Measurements from ENCODE around the gene PTGR3. TPM values are rescaled to one million over a fixed set of nuclear protein-coding genes. Genes with fewer than 3 reads are reported as not detected.

PTGR3 gene
- total RNA-seq, 1 experiment from 2014 or later = 12.2 TPM

DNA sequence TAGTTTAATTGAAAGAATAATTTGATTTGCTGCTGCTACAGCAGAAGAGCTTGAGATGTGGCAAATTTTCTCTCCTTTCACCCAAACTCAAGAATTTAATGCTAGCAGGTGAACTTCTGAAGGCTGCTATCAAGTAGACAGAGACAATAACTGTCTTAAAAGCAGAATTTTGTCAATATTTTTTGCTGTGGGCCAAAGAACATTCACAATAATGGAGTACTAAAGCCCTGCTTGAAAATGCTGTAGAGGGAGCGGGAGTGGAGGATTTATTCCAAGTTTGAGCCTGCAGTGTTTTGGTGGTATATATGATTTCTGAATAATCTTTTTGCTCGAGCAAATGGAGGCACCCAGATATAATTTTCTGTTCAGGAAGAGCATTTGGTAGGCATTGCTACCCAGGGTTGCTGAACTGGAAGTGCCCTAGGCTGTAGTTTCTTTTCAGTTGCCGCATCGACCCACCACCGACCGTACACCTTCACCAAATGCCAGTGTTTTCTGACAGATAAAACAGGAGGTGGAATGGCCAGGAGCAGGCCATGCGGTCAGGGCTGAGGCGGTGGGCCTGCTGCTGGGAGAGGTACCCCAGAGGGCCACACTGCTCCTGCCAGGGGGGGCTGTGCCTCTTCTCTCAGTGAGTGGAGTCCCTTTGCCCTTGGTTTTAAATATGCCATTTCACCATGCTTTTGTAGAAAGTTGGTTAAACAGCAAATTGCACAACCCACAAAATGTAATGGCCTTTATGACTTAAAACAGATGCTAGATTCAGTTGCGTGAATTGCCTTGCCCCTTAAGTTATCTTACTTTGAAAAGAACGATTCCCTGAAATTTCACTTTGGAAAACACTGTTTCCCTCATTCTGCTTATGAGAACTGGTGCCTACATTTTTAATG is 38.0 kb upstream of the PTGR3 start:
- Histone ChIP-seq H3K27ac (no peak overlapping the region), H3K4me1 (no peaks in the 10 kb centered on the region), H3K9me3 (replicated peaks) (no peaks in the 10 kb centered on the region), H3K36me3 (no peaks in the 10 kb centered on the region), H3K4me3 (peak overlapping the region; percentile 18; the same call in 1 of the 2 replicates), H3K27me3 (no peaks in the 10 kb centered on the region)
- no peak for DNase-seq

- Histone ChIP-seq H3K4me1 (no peaks in the 10 kb centered on the region), H3K9me3 (replicated peaks) (no peaks in the 10 kb centered on the region), H3K27ac (no peak overlapping the region), H3K36me3 (no peaks in the 10 kb centered on the region), H3K4me3 (no peak overlapping the region), H3K27me3 (no peaks in the 10 kb centered on the region)
- DNase-seq = no peak
These were observed 35.7 kb upstream of the PTGR3 start for GRCh38 chr18:75244351-75245313.

DNA sequence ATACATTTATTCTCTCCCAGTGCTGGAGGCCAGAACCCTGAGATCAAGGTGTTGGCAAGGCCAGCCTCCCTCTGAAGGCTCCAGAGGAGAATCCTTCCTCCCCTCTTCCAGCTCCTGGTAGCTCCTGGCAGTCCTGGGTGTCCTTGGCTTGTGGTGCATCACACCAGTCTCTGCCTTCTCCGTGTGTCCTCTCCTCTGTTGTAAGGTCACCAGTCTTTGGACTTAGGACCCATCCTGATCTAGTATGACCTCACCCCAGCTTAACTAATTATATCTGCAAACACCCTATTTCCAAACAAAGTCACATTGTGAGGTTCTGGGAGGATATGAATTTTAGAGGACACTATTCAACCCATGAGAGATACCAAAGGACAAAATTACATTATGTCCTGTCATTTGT is 32.8 kb upstream of the PTGR3 start:
- no peaks in the 10 kb centered on the region for H3K4me1 ChIP-seq
- no peaks in the 10 kb centered on the region for H3K9me3 ChIP-seq (replicated peaks)
- H3K27ac ChIP-seq = no peak overlapping the region
- H3K27me3 ChIP-seq = no peaks in the 10 kb centered on the region
- no peak overlapping the region for H3K4me3 ChIP-seq
- H3K36me3 ChIP-seq = no peaks in the 10 kb centered on the region
- no peak for DNase-seq

DNA sequence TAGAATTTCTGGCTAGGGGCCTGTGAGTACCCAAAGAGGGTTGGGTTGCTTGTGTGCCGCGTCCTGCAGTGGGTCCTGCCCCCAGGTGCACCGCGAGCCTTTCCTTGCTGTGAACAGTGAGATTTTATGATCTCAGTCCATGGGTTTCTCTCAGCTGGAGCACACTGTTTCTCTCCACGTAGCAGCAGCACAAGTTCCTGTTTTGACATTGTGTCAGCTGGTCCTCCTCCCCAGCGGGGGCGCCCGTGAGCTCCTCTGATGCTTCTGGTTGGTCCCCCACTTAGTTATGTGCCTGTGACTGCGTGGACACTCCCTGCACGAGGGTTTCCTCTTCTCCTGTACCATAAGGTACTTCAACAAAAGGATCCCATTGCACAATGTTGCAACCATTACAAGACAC is 31.5 kb upstream of the PTGR3 start:
- no peak overlapping the region for H3K27ac ChIP-seq
- no peak overlapping the region for H3K4me3 ChIP-seq
- no peaks in the 10 kb centered on the region for H3K4me1 ChIP-seq
- no peak for DNase-seq
- H3K27me3 ChIP-seq = no peaks in the 10 kb centered on the region
- H3K9me3 ChIP-seq (replicated peaks) = no peaks in the 10 kb centered on the region
- H3K36me3 ChIP-seq = no peaks in the 10 kb centered on the region

GRCh38 chr18:75238786-75239185 is 29.8 kb upstream of the PTGR3 start:
- Histone ChIP-seq H3K4me1 (no peaks in the 10 kb centered on the region), H3K36me3 (no peaks in the 10 kb centered on the region), H3K27ac (no peak overlapping the region), H3K9me3 (replicated peaks) (no peaks in the 10 kb centered on the region), H3K27me3 (no peaks in the 10 kb centered on the region), H3K4me3 (no peak overlapping the region)
- DNase-seq = no peak

DNA sequence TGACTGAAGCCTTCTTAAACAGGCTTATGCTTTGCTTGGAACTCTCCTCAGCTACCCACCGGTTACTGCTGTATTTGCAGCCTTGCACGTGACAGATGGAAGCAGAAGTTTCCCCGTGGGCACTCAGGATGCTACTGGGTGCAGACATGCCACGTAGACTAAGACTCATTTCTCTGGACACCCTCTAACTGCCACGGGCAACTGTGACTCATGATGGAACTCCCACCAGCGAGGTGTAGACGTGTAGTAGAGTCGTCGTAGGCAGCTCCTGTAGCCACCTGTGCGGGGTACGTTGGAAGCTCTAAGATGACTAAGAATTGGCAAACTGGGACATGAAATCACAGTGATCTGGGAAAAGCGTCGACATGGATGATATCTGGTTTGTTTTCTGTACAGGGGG is 29.2 kb upstream of the PTGR3 start:
- no peak for DNase-seq
- Histone ChIP-seq H3K36me3 (no peaks in the 10 kb centered on the region), H3K4me1 (no peaks in the 10 kb centered on the region), H3K27me3 (no peaks in the 10 kb centered on the region), H3K9me3 (replicated peaks) (no peaks in the 10 kb centered on the region), H3K27ac (no peak overlapping the region), H3K4me3 (no peak overlapping the region)

- no peaks in the 10 kb centered on the region for H3K4me1 ChIP-seq
- no peak overlapping the region for H3K27ac ChIP-seq
- no peak for DNase-seq
These were observed 27.0 kb upstream of the PTGR3 start for GRCh38 chr18:75235896-75236295.

GRCh38 chr18:75234901-75235300 is 26.0 kb upstream of the PTGR3 start:
- no peak overlapping the region for H3K4me3 ChIP-seq
- no peaks in the 10 kb centered on the region for H3K4me1 ChIP-seq
- H3K27ac ChIP-seq = no peak overlapping the region
- no peaks in the 10 kb centered on the region for H3K36me3 ChIP-seq
- no peaks in the 10 kb centered on the region for H3K9me3 ChIP-seq (replicated peaks)
- no peaks in the 10 kb centered on the region for H3K27me3 ChIP-seq
- DNase-seq = no peak

More at GRCh38 chr18:75235896-75236295, 27.0 kb upstream of the PTGR3 start:
- no peaks in the 10 kb centered on the region for H3K27me3 ChIP-seq
- H3K4me3 ChIP-seq = no peak overlapping the region
- H3K36me3 ChIP-seq = no peaks in the 10 kb centered on the region
- H3K9me3 ChIP-seq (replicated peaks) = no peaks in the 10 kb centered on the region

GRCh38 chr18:75231053-75231406 is 22.1 kb upstream of the PTGR3 start:
- Histone ChIP-seq H3K27me3 (no peaks in the 10 kb centered on the region), H3K9me3 (replicated peaks) (no peaks in the 10 kb centered on the region), H3K36me3 (no peaks in the 10 kb centered on the region), H3K27ac (no peak overlapping the region), H3K4me3 (no peak overlapping the region), H3K4me1 (no peaks in the 10 kb centered on the region)
- no peak for DNase-seq

GRCh38 chr18:75230163-75231052 is 21.5 kb upstream of the PTGR3 start:
- H3K27ac ChIP-seq = no peak overlapping the region
- no peak overlapping the region for H3K4me3 ChIP-seq
- no peak for DNase-seq
- no peaks in the 10 kb centered on the region for H3K4me1 ChIP-seq
- no peaks in the 10 kb centered on the region for H3K27me3 ChIP-seq
- H3K9me3 ChIP-seq (replicated peaks) = no peaks in the 10 kb centered on the region
- H3K36me3 ChIP-seq = no peaks in the 10 kb centered on the region

DNA sequence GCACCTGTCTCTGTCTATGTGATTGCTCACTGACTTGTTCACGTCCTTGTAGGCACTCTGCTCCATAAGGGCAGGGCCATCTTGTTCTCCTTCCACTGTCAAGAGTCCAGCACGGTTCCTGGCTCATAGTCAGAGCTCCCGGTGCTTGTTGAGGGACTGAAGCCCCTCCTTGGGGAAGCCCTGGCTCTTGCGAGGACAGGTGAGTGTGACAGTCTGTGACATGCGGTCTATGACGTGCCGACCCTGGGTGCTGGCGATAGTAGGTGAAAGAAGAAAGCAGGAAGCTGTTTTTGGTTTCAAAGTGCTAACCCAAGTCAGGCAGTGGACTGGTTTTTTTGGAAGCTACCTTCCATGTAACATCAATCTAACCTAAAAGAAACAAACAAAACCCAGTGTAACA is 20.5 kb upstream of the PTGR3 start:
- no peak overlapping the region for H3K4me3 ChIP-seq
- no peak overlapping the region for H3K27ac ChIP-seq
- H3K4me1 ChIP-seq = no peaks in the 10 kb centered on the region
- no peaks in the 10 kb centered on the region for H3K27me3 ChIP-seq
- H3K36me3 ChIP-seq = no peaks in the 10 kb centered on the region
- DNase-seq = no peak
- no peaks in the 10 kb centered on the region for H3K9me3 ChIP-seq (replicated peaks)

- no peaks in the 10 kb centered on the region for H3K9me3 ChIP-seq (replicated peaks)
- H3K4me1 ChIP-seq = no peaks in the 10 kb centered on the region
- no peak overlapping the region for H3K27ac ChIP-seq
- H3K4me3 ChIP-seq = no peak overlapping the region
- no peaks in the 10 kb centered on the region for H3K27me3 ChIP-seq
- H3K36me3 ChIP-seq = no peaks in the 10 kb centered on the region
- DNase-seq = no peak
These were observed 20.0 kb upstream of the PTGR3 start for GRCh38 chr18:75228967-75229366.

DNA sequence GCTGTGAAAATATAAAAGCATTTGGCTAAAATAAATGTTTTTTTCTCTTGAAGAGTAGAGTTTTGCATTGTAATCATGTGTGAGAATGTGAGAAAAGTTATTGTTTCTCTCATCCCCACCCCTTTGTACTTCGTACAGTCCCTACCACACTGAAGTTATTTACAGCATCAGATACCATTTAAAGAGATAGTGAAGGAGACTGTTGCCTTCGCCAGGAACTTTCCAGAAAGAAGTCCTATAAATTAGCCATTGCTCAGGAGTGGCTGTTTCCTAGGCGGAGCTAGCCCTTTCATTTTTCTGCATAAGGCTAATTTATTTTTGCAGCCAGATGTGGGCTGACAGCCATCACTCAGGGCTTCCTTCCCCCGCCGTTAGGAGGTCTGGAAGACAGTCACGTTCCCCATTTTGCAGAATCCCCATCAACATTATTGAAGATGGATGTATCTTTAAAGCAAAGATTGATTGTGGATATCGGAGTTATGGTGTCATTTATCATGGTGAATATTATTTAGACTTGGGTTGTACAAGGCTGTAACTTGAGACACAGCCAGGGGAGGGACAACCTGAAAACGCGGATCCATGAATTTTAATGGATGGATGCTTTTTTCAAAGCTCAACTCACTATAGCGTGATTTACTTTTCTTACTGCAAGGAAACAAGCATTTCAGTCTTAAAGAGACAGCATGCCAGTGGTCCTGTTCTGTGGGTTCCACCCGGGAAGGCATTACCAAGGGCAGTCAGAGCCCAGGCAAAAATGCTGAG is 18.8 kb upstream of the PTGR3 start:
- Histone ChIP-seq H3K27ac (no peak overlapping the region), H3K4me1 (no peaks in the 10 kb centered on the region), H3K27me3 (no peaks in the 10 kb centered on the region), H3K9me3 (replicated peaks) (no peaks in the 10 kb centered on the region), H3K36me3 (no peaks in the 10 kb centered on the region), H3K4me3 (no peak overlapping the region)
- no peak for DNase-seq

- Histone ChIP-seq H3K27ac (no peak overlapping the region), H3K4me3 (no peak overlapping the region), H3K4me1 (no peaks in the 10 kb centered on the region), H3K27me3 (no peaks in the 10 kb centered on the region), H3K36me3 (no peaks in the 10 kb centered on the region), H3K9me3 (replicated peaks) (no peaks in the 10 kb centered on the region)
- no peak for DNase-seq
These were observed 18.0 kb upstream of the PTGR3 start for GRCh38 chr18:75226956-75227316.

All from SJCRH30 (cell line).